ENCODE results near the gene TAF3. TPM values are rescaled to one million over a fixed set of nuclear protein-coding genes. Genes with fewer than 3 reads are reported as not detected.

TAF3 gene
- total RNA-seq, 4 donors from 2014 or later: 5.6 to 12.9 (median 8.3) TPM

DNA sequence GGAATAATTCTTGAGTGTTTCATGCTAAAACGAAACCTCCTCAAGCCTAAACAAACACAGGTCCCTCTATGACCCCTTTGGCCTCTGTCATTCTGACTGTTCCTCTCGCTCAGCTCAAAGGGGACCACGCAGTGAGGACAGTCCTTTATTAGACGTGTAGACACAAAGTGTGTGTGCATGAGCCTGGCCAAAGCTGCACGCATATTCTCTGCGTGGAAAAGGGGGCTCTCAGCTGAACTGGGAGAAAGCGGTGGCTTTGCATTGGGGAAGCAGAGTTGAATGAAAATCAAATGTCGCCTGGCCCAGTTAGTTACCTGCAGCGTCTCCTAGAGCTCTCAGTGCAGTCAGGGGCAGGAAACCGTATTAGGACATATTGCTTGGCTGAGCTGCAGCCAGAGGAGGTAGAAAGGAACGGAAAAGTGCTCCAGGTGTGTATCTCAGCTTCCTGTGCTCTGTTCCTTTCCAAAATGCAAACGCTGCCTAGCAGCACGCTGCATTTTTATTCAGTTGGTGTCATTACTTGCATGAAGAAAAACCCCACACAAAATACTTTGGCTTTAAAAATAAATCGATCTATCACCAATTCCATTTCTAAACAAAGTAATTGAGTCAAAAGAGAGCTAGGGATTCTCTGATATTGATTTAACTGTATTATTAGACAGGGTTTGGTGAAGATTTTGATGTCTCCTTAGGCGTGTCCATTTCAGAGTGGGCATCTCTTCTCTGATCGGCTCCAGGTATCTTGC is 241.1 kb downstream of the TAF3 start:
- TF ChIP-seq, protein P1, sequence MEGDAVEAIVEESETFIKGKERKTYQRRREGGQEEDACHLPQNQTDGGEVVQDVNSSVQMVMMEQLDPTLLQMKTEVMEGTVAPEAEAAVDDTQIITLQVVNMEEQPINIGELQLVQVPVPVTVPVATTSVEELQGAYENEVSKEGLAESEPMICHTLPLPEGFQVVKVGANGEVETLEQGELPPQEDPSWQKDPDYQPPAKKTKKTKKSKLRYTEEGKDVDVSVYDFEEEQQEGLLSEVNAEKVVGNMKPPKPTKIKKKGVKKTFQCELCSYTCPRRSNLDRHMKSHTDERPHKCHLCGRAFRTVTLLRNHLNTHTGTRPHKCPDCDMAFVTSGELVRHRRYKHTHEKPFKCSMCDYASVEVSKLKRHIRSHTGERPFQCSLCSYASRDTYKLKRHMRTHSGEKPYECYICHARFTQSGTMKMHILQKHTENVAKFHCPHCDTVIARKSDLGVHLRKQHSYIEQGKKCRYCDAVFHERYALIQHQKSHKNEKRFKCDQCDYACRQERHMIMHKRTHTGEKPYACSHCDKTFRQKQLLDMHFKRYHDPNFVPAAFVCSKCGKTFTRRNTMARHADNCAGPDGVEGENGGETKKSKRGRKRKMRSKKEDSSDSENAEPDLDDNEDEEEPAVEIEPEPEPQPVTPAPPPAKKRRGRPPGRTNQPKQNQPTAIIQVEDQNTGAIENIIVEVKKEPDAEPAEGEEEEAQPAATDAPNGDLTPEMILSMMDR (IDR thresholded peaks at IDR 0.05; ENCODE audit: low read depth): no peak

DNA sequence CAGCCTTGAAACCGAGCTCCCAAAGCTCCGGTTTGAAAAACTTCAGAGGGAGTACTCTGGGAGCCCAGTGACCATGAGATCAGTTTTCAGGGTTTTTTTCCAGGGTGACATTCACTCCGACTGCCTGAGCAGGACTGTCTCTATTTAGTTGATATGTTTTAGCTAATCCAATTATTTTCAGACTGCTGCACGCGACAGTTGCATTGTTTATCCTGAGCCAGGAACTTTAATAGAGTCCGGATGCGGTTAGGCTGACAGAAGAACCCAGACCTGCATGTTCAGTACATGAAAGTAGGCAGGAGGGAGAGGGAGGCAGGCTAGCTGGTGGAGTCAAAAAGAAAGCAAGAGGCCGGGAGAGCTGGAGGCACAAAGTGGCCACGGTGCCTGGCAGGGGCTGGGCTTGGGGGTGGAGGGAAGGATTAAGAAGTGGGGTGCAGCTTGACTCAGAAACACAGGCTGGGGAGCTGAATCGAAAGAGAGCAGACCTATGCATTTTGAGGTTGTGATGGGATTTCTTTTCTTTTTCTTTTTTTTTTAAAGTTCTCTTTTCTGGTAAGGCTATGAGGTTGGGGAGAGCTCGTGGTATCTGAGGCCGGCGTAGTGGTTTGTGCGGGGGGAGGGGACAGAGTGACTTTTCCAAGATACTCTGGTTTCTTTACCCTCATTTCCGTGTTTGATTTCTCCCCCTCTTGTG is 241.9 kb downstream of the TAF3 start:
- TF ChIP-seq, protein P1 (IDR thresholded peaks at IDR 0.05; ENCODE audit: low read depth): no peak

DNA sequence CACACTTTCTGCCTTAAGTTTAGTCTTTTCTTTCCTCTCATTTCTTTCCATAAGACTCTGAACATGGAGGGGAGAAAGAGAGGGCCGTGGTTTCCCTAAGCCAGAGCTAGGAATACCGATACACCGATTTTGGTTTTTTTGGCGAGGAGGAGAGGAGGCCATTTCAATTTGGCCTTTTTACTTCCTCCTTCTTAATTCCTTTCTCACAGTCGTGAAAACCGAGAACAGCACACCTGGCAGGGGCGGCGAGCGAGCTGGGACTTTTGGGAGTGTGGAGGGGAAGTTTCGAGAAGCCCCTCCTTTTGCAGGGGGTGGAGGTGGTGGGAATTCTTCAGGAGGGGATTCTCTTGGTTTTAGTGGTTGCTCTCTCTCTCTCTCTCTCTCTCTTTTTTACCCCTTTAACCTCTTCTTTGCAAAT is 242.4 kb downstream of the TAF3 start:
- TF ChIP-seq, protein P1 (IDR thresholded peaks at IDR 0.05; ENCODE audit: low read depth): no peak

DNA sequence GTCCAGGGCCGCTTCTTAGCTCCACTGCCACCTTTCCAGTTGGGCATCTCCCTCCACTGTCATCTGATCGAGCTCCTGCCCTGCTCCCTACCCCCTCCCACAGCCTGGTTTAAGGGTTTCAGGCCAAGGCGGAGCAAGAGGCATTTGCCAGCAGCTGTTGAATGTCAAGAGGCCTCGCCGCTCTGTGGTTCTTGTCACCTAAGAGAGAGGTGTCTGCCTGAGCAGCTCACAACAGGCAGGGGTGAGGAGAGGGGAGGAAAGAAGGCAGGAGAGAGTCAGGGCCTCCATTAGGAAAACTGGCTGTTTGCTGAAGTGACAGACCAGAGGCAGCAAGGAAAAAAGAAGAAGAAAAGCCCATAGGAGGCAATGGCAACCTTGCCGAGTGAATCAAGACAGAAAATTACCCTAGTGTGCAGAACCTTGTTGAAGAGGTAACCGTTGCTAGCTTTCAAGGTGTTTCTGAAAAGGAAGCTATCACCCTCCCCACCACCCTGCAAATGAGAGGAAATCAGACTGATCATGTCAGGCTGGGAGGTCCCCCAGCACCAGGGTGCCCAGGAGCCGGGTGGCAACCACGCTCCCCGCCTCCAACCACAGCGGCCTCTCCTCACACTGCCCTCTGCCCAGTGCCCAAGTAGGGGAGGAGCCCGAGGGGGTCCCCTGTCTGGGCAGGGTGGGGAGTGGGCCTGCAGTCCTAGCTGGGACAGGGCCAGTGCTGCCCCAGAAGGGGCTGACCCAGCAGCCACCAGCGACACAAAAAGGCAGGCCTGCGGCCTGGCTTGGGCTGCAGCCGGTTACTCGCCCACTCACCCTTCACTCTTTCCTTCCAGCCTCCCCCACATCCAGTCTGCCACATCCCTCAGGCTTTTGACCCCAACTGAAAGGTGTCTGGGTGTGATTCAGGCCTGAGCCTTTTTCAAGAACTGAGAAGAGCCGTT is 243.2 kb downstream of the TAF3 start:
- TF ChIP-seq, protein P1 (IDR thresholded peaks at IDR 0.05; ENCODE audit: low read depth): no peak

DNA sequence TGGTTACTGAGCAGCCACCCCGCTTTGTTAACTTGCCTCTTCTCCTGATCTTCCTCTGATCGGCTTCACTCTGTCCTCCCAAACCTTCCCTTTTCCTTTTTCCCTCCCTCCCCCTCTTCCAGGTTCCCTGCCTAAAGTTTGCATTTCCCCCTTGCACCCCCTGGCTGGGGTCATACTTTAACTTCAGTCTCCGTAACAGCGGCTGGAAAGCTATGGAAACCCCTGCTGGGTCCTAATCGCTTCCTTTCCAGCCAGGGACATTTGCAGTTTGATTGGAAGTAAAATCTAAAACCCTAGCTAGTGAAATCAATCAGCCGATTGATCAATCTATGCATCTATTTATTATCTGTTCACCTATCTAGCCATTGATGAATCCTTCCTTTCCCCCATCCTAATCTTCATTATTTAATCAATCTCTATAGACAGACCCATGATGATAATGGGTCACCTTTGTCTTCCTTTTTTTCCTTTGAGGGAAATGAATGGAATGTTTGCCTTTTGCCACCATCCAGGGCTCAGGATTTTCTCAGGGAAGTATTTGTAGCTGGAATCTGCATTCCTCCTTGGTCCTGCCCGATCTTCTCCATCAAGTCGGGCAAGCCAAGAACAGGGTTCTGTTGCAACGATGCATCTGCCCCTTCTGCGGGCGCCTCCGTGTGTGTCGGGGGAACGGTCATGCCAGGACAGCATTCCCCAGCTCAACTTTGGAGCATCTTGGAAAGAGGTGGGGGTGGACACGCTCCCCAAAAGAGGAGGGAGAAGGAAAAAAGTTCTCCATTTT is 245.0 kb downstream of the TAF3 start:
- TF ChIP-seq, protein P1 (IDR thresholded peaks at IDR 0.05; ENCODE audit: low read depth): no peak

DNA sequence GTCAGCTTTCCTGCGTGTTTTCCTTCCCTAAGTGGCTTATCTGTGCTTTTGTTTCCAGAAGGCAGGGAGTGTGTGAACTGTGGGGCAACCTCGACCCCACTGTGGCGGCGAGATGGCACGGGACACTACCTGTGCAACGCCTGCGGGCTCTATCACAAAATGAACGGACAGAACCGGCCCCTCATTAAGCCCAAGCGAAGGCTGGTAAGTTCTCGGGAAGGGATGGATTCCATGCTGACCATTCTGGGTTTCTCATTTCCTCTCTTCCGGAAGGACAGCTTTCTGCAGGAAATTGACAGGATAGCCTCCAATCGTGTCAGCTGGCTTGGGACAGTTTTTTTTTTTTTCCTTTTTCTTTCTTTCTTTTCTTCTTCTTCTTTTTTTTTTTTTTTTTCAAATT is 245.6 kb downstream of the TAF3 start:
- TF ChIP-seq, protein P1 (IDR thresholded peaks at IDR 0.05; ENCODE audit: low read depth): no peak

Data from subcutaneous adipose tissue (tissue), 4 donors.